HG03571 (cell line): Measurements from ENCODE around the gene DGKH.

Experiments
- ATAC-seq: cut with Tn5 transposase; IDR thresholded peaks from one replicate; pipeline ENCODE4 v1.9.1; 2021; ENCODE audit not compliant: unreplicated experiment

DGKH gene, protein sequence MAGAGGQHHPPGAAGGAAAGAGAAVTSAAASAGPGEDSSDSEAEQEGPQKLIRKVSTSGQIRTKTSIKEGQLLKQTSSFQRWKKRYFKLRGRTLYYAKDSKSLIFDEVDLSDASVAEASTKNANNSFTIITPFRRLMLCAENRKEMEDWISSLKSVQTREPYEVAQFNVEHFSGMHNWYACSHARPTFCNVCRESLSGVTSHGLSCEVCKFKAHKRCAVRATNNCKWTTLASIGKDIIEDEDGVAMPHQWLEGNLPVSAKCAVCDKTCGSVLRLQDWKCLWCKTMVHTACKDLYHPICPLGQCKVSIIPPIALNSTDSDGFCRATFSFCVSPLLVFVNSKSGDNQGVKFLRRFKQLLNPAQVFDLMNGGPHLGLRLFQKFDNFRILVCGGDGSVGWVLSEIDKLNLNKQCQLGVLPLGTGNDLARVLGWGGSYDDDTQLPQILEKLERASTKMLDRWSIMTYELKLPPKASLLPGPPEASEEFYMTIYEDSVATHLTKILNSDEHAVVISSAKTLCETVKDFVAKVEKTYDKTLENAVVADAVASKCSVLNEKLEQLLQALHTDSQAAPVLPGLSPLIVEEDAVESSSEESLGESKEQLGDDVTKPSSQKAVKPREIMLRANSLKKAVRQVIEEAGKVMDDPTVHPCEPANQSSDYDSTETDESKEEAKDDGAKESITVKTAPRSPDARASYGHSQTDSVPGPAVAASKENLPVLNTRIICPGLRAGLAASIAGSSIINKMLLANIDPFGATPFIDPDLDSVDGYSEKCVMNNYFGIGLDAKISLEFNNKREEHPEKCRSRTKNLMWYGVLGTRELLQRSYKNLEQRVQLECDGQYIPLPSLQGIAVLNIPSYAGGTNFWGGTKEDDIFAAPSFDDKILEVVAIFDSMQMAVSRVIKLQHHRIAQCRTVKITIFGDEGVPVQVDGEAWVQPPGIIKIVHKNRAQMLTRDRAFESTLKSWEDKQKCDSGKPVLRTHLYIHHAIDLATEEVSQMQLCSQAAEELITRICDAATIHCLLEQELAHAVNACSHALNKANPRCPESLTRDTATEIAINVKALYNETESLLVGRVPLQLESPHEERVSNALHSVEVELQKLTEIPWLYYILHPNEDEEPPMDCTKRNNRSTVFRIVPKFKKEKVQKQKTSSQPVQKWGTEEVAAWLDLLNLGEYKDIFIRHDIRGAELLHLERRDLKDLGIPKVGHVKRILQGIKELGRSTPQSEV

DNA sequence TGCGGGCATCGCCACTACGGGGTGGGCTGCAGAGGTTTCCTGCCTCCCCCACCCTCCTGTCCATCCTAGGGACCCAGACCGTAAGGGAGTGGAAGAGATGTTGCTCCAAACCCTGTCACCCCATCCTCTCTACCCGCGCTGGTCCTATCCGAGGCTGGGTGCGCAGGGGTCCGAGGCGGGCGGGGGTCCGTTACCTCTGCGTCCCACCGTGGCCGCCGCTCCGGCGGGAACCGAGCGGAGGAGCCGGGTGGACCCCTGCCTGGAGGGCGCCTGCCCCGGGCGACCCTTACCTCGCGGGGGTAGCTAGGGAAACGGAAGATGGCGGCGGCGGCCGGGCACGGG, at the start of gene DGKH:
Gene DGKH (plus strand): TSS at position 307 of the 342 bp plus-strand sequence. CDS start 126 bp downstream, outside the sequence.
- peak; percentile 16 for ATAC-seq

DNA sequence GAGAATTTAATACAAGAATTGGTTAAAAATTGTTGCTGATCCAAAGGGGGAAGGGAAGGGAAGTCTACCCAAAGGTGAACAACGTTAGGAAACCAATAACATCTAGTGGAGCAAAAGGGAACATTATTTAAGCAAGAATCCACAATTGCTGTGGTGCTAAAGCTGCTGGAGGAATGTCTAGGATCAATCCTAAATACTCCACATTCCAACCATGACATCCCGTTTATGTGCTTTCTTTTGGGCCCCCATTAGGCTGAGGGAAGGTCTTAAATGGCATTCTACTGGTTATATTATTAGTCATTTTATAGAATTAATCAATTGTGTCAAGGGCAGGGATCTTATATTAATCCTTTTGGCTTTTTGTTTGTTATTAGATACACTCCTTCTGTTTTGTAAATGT, 47.6 kb upstream of the DGKH start:
- no peak for ATAC-seq

DNA sequence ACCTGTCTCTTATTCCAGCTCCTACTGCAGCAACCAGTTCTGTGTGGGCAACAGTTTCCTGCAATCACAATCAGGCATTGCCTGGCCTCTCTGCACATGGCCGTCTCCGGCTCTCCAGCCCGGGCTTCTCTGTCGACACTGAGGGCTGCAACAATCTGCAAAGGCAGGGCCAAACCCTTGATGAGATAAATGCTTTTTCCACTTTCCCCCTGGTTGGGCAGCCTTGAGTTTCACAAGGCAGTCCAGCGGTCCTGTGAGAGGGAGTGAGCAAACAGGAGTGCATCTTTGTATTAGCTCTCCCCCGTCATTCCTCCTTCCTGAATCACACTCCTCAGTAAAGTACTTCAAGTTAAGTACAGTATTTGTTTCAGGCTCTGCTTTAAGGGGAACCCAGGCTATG, 46.9 kb upstream of the DGKH start:
- ATAC-seq: no peak

DNA sequence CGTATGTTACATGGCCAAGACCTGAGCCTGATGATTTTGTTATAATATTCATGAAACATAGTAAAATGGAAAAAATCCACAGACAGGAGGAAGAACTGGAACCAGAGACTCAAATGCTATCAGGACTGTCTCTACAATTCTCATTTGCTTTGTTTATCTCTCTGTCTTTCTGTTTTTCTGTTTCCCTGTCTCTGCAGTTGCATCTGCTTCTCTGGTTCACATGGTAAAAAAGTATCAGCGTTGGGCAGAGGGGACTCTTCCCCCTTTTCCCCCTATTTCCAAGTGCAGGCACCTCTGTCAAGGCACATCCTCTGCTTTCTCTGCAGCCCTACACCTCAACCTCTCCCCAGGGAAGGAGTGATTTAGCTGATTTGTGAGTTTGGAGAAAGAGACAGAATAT, 46.4 kb upstream of the DGKH start:
- no peak for ATAC-seq

DNA sequence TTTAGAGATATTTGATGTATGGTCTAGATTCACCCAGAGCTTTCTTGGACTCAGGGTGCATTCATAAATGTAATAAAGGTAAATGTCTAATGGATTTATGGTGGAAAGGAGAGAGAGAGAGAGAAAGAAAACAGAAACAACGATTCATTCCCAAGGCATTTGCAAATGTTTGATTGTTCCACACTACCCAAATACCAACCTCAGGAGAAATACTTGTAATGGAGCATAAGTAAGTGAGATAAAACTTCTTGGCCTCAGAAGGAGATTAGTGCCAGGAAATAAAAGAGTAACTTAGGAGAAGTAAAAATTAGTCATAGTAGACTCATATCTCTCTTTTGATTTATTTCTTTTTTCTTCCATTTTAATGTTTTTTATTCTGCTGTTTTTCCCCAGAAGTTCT, 40.6 kb upstream of the DGKH start:
- ATAC-seq: no peak

DNA sequence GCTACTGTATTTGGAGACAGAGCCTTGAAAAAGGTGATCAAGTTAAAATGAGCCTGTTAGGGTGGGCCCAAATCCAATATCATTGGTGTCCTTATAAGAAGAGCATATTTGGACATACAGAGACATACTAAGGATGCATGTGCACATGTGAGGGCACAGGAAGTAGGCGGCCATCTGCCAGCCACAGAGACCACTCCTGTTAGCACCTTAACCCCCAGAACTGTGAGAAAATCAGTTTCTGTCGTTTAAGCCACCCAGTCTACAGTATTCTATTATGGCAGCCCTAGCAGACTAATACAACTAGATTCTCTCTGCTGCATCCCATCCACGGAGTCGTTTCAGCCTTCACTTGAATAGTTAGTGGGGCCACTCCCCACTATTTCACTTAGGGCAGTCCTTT, 39.4 kb upstream of the DGKH start:
- ATAC-seq: no peak

DNA sequence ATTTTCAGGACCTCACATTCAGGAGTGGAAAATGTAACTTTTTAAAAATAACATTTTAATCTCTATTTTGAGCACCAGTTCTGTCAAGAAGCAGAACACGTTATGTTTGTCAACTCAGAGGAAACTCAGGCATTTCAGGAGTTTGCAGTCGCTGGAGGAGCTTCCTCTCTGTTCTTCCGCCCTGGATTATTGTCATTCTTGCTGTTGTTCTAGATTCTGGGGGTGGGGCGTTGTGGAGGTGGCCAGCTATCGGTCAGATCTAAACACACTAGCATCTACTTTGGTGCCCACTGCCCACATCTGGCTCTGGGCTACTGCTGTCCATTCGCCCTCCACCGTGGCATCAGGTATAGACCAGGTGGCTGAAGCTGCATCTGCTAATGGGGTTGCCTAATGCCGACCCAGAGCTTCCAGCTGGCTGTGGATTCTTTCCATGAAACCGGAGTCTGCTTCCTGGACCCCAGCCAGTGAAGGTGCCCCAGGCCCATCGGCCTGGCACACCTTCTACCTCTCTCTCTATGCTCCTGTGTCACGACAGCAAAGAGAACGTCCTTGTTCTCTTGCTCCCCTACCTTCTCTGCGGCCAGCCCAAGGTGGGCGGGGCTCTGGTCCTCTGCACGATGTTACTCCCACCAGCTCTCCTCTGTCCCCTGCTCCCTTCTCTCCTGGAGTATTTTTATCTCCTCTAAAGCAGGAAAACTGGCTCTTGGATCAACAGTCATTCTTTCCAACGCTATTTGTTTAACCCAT, 36.7 kb upstream of the DGKH start:
- no peak for ATAC-seq

DNA sequence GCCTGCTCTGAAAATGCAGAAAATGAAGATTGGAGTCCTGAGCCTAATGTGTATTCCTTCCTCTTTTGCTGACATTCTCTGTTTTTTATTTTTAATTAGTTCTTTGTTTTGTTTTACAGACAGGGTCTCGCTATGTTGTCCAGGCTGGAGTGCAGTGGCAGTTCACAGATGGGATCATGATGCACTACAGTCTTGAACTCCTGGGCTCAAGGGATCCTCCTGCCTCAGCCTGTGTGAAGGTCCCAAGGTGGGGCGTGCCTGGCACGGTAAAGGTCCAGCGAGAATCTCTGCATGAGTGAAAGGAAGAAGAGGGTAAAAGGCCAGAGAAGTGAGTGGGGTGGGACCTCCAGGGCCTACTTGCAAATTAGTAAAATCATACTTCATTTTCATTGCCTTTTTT, 34.3 kb upstream of the DGKH start:
- no peak for ATAC-seq

DNA sequence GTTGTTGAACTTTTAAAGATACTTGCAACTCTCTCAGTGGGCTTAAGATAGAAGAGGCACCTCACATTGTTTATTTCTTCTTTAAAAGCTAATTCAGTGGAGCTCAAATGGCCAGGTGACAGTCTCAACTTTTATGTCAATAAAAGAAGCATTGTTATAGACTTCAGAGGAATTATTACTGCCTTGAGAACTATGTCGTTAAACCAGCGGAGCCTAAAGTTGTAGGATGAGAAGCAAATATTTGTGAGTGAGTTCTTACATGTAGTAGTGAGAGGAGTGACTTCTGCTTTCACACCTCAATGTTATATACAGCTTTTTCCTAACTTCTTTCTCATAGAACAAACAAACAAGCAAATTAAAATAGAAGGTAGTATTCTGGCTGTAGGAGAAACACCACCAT, 31.2 kb upstream of the DGKH start:
- no peak for ATAC-seq

DNA sequence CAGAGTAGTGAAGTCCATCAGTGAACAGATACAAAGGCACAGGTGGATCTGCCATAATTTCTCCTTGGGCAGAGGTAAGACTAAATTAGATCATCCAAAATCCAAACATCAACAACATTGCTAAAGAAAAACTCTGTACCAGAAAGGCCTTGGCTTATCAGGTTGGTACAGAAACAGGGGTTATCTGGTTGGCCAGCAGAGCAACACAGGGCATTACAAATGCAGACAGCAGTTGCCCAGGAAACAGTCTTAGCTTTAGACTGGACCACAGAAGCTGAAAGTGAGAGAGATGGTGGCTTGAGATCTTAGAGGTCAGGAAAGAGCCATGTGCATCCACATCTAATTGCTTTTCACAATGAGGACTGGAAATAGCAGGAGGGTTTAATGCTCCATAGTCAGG, 26.6 kb upstream of the DGKH start:
- ATAC-seq: no peak

DNA sequence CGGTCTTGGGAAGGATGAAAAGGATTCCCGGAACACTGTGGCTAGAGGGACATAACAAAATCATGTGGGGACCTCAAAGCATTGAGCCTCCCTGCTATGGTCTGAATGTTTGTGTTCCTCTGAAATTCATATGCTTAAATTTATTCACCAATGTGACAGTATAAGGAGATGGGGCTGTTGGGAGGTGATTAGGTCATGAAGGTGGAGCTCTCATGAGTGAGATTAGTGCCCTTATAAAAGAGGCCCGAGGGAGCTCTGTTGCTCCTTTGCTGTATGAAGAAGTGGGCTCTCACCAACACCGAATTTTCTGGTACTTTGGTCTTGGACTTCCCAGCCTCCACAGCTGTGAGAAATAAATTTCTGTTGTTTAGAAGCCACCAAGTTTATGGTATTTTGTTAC, 26.1 kb upstream of the DGKH start:
- ATAC-seq: no peak

DNA sequence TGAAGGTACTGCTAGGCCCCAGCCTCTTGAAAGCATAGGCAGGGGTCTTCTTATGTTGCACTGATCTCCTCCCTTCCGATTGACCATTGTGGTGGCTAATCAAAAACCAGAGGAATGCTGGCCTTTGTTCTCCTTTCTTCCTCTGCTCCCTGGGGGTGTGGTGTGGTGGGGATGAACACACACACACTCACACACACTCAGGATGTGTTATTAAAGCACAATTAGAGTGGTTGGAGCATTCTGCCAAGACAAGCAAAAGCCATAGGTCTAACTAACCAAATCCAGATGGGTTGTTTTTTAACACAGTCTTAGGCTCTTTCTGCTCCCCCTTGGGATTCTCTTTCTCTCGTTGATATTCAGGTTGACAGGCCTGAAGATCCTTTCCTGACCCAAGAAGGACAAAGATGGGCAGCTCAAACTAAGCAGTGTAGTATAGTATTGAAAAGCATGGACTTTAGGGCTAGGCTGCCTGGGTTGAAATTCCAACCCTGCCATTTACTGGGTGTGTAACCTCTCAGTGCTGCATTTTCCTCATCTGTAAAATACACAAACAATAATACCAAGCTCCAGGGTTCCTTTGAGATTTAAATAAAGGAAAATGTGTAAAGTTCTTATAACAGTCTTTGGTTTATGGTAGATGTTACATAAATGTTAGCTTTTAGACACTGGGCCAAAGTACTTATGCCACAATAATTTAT, 25.5 kb upstream of the DGKH start:
- ATAC-seq: no peak

DNA sequence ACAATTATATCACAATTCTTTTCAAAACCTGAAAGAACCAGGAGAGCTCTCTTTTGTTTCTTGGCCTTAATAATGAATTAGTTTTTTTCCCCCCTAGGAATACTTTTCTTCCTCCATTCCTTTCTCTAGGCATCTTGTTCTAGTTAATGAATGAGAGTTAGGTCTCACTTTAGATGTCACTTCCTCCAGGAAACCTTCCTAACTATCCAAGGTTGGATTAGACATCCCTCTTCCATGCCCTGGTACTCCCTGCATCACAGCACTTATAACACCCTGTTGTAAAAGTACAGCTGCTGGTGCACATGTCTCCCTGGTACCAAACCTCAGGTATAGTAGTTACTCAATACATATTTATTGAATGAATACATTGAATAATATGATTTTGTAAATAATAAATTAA, 21.2 kb upstream of the DGKH start:
- ATAC-seq: no peak

DNA sequence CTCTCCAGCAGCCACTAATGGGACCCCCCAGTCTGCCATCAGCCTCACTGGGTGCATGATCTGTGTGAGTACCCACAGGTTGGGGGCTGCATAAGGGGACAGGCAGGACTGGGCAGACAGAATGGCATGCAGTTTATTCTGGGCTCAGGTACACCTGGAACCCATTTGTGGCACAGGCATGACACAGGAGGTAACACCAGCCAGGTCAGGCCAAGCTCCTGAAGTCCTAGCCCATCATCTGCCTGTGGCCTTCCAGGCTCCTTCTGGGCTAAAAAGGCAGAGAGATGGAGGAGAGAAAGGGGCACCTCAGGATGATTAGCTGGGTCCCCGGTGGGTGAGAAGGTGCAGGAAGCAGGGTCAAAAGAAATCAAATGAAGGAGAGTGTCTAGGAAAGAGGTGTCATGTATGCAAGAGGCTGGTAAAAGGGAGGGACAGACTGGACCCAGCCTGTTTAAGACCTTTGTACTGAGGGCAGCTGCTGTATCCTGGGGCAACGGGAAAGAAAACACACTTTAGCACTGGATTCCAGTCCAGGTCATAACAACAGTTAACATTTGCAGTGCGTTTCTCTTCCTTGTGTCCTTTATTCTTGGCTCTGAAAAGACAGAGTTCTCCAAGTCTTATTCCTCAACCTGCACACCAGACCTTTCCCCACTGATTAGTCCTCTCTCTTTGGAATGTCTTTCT, 20.2 kb upstream of the DGKH start:
- ATAC-seq: no peak

DNA sequence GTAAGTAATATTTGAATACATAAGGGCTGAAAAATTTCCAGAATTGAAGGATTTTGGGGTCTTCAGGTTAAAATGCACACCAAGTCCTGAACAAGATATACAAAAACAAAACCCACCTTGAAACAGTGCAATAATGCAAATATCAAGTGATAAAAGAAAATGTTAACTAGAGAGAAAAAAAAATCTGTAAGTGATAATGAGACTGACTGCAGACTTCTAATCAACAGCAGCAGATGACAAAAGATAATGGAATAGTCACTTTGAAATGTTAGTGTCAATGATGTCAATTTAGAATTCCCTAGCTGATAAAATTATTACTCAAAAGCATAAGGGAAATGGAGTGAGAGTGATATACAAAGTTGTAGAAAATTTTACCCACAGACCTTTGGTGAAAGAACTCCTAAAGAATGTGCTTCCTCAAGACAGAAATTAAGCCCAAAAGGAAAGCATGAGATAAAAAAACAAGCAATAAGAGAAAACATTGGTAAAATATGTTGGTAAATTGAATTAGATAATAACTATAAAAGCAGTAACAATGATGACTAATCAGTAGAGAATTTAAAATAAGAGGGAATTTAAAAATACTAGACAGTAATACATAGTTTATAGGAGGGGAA, 12.4 kb upstream of the DGKH start:
- ATAC-seq: no peak

DNA sequence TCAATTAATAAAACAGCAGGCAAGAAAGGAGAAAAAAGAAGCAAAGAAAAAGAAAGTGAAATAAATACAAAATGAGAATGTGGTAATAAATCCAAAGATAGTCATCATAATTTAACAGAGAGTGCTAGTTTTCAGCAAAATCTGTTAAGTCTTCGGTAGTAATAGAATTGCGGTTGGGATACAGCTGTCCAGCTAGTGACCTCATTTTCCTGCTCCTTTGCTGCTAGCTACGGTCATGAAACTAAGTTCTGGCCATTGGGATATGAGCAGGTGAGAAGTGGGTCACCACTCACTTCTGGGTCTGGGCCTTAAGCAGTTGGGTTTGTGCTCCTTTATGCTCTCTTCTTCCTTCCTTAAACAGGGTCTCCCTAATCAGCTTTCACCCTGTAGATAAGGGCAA, 11.7 kb upstream of the DGKH start:
- ATAC-seq: no peak

DNA sequence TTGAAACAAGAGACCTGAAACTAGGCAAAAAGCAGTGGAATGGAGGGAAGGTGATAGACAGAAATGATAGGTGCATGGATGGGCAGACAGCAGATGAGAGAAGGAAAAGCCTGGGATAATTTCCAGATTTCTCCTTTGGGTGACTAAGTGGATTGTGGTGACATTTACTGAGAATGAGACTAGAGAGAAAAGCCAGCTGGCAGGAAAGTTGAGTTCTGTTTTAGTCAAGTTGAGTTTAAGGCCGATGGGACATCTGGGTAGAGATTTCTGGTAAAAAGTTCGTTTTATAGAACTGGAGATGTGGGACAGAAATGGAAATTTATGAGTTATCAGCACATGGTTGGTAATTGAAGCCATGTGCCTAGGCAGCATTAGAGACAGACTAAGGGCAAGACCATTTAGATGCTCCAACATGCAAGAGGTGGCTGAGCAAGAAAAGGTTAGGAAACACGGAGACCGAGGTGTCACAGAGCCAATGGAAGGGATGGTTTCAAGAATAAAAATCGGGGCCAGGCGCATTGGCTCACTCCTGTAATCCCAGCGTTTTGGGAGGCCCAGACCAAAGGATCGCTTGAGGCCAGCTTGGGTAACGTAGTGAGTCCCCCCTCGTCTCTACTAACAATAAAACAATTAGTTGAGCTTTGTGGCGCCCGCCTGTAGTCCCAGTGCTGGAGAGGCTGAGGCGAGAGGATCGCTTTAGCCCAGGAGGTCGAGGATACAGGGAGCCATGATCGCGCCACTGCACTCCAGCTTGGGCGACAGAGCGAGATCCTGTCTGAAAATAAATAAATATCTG, 9.6 kb upstream of the DGKH start:
- no peak for ATAC-seq

DNA sequence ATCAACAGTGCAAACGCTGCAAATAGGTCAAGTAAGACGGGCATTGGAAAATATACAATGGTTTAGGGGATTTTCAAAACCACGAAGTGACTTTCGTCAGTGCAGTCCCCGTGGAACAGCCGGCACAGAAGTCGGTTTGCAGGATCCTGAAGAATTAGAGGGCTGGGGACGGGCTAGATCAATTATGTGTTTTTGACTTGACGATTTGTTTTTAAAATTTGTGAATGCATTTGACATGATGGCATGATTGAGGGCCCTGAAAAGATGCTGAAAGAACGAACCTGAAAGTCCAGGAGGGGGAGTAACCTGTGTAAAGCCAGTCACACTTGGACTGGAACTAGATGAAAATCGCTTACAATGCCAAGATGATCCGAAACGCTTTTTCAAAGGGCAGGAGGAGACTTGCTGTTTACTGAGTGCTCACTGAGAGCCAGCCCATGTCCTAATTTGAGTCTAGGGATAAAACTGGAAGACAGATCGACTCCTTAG, 8.9 kb upstream of the DGKH start:
- ATAC-seq: no peak
